MV-4-11 (cell line): ENCODE measurements around the gene FRG2.
"Not testable (repeated sequence)": the region's sequence is repeated elsewhere in the genome, so short reads cannot be mapped to it uniquely, and the experiment has no call there.

Experiments used
- DNase-seq: peaks from one replicate; lab custom pipeline; 2025; lab: John Stamatoyannopoulos, UW

FRG2 gene

GRCh38 chr4:190027156-190027555 is at the start of gene FRG2:
FRG2 (minus strand) TSS chr4:190027256; CDS start chr4:190027204, 52 bp downstream.
- DNase-seq = not testable (repeated sequence)

- DNase-seq = not testable (repeated sequence)
These were observed 41.3 kb upstream of the FRG2 start for GRCh38 chr4:190068351-190068750.

GRCh38 chr4:190064805-190065204 is 37.7 kb upstream of the FRG2 start:
- not testable (repeated sequence) for DNase-seq

DNA sequence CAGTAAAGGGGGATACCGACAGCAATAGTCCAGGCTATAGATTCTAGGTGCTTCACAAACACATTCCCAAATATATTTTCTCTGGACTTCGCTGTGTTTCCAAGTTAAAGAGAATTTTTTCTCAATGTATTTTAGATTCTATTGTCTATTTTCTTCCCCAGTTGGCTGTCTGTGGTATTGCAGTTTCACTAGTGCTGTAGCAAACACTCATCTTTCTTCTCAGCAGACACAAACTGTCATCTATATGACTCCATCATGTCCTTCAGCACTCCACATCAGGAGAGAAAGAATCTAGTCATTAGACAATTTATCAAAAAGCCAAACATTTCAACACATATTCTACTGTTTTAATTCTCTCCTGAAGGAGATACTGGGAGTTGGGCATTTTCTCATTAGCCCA is 37.3 kb upstream of the FRG2 start, which contains the start of gene DBET:
DBET (plus strand) TSS at position 161 of the 400 bp plus-strand sequence.
- DNase-seq = not testable (repeated sequence)

DNA sequence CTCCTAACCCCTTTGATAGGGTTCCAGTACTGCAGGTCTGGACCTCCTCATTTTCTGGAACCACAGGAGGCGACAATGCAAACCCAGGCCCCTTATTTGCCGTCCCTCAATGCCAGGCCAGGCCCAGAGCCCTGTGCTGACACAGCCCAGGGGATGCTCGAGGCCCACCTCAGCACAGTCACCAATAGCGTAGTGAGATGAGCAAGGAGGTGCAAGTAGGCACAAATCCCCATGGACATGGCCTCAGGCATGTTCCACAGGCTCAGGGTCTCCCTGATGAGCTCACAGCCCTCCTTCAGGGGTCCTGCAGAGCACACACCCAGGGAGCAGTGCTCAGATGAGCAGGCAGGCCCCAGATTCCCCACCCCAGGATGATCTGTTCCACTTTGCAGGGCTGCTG is 31.9 kb upstream of the FRG2 start:
- DNase-seq = not testable (repeated sequence)

GRCh38 chr4:190049378-190050239 is 22.6 kb upstream of the FRG2 start:
- not testable (repeated sequence) for DNase-seq

GRCh38 chr4:190047627-190048026 is 20.6 kb upstream of the FRG2 start:
- DNase-seq = not testable (repeated sequence)

GRCh38 chr4:190040873-190041272 is 13.8 kb upstream of the FRG2 start:
- not testable (repeated sequence) for DNase-seq

DNA sequence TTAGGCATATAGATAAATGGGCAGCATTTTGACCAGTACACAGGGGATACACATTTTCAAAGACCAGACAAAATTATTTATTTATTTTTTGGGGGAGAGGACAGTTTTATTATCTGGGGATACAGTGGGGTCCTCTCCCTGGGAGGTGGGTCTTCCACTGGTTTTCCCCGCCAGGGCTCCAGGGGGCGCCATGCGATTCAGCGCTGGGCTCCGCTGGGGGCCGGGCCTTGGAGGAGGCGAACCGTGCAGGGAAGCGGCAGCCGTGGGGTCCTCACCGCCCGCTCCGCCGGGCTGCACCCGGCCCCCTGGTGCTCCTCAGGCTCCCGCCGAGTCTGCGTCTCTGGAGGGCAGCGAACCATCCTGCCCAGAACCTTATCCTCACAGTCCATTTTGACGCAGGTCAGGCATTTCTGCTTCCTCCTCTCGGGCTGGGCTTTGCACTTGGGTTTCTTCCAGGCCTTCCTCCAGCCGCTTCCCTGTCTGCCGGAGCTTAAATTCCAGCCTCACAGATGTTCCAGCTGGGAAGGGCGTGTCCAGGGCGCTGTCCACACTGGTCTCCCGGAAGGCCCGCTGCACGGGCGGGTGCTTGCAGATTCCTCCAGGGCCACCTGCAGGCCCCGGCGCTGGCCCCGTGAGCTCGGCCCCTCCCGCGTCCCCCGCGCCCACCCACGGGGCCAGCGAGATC is 10.8 kb upstream of the FRG2 start:
- not testable (repeated sequence) for DNase-seq

DNA sequence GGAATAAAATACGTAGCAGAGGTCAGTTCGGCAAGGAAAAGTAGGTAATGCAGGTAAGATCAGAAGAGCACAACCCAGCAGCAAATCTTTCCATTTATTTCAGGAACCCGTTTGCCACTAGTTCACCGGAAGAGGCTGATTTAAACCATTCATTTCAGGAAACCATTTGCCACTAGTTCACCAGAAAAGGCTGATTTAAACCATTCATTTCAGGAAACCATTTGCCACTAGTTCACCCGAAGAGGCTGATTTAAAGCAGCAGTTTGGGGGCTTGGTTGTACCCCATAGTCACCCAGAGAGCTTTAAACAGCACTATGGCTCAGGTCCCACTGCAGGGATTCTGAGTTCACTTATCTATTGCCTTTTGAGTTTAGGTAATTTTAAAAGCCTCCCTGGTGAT is 4.2 kb upstream of the FRG2 start:
- not testable (repeated sequence) for DNase-seq

DNA sequence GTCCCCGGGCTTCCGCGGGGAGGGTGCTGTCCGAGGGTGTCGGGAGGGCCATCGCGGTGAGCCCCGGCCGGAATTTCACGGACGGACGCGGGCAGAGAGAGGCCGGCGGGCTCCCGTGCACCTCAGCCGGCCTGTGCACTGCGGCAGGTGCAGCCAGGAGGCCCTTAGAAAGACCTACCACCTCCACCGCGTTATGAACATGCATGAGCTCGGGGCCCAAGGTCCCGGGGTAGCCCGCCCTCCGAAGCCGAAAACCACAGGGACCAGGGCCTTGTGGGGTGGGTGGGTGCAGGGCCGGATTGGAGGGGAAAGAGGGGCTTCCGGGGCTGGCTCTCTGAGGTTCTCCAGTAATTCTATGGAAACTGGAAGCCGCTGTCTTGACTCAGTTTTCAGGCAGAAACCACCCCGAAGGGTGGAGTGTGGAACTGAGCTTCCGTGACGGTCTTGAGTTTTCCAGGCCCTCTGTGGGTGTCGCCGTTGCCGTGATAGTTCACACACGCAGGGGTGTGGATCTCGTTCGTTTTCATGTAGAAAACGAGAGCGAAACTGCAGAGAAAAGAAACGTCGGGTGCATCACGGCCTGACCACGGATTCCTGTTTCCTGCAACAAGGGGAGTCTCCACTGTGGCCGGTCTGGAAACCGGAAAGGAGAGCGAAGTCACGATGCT is 4.3 kb downstream of the FRG2 start:
- not testable (repeated sequence) for DNase-seq

DNA sequence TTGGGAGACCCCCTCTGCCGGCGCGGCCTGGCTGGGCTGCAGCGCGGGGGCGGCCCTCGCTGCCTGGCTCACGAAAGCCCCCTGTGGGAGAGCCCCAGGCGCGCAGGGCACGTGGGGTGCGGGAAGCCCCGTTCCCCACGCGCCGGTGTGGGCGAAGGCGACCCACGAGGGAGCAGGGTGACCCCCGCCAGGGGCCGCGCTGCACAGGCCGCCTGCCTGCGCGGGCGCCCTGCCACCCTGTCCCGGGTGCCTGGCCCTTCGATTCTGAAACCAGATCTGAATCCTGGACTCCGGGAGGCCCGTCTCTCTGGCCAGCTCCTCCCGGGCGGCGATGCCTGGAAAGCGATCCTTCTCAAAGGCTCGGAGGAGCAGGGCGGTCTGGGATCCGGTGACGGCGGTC is 5.1 kb downstream of the FRG2 start:
- DNase-seq = not testable (repeated sequence)

DNA sequence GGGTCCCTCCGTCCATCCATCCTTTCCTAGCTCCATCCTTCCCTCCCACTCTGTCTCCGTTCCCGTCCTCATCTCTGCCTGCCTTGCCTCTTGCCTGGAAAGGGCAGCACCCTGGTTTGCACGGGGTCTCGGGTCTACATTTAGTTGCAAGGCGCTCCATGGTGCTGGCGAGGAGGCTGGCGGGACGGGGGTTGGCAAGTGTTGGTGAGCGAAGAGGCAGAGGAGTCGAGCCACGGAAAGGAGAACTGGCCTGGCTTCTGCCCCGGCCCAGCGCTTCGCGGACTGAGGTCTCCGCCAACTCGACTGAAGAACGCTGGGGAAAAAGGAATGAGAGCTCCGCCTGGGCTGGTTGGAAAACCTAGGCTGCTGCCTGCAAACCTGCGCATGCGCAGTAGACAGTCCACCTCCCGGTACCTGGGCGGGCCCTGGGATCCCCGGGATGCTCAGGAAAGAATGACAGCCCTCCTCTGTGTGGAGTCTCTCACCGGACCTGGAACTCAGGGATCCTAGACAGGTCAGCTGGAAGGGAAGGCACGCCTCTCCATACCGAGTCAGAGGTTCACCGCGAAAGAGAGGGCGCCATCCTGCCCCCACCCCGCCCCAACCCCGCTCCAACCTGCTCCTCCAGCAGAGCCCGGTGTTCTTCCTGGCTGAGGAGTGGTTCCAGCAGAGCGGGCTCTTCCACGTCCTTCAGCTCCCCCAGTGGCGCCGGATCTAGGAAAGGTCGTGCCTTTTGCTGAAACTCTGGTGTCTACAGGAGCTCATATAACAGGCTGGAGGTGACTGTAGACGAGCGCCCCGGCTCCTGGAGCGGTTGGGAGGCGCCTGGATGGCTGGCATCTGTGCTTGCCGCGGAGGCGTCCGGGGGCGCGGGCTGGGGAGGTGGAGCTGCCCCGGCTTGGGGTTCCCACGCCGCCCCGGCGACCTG is 6.0 kb downstream of the FRG2 start:
- DNase-seq = no peak

GRCh38 chr4:190019859-190020463 is 7.1 kb downstream of the FRG2 start:
- DNase-seq = not testable (repeated sequence)

DNA sequence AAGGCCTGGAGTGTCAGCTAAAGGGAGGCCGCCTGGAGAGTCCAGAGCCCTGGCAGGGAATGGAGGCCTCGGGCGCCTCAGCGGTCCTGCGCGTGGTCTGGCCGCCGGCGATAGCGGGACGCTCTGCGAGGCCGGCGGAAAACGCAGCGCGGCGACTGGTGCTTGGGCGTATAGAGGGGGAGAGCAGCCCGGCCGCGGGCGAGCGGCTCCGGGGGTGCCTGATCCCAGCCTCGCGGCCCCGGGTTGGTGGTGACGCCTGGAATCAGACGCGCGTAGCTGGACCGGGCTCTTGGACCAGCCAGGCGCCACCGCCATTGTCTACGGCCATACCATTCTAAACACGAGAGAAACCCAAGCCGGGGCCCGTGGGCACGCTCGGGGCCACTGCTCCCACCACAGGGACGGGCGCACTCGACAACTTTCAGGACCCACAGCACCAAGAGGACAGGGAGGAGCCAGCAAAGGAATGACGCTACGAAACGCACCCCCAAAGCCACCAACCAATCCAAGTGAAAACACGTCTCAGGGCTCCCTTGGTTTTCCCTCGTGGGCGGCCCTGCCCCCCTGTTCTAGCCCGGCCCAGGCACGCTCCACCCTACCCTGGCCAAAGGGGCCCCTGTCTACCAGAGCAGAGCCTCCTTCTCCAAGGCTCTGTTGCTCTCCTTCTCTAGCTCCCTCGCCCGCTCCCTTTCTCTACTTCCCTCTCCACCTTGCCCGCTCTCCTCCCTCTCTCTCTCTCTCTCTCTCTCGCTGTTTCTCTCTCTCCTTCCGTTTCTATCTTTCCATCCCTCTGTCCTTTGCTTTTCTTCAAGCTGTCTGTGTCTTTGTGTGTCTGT is 7.8 kb downstream of the FRG2 start:
- DNase-seq = no peak

- no peak for DNase-seq
These were observed 8.7 kb downstream of the FRG2 start for GRCh38 chr4:190018201-190018920.

GRCh38 chr4:190017357-190018200 is 9.5 kb downstream of the FRG2 start:
- no peak for DNase-seq
